ENCODE measurements around the gene SHD.

SHD gene

DNA sequence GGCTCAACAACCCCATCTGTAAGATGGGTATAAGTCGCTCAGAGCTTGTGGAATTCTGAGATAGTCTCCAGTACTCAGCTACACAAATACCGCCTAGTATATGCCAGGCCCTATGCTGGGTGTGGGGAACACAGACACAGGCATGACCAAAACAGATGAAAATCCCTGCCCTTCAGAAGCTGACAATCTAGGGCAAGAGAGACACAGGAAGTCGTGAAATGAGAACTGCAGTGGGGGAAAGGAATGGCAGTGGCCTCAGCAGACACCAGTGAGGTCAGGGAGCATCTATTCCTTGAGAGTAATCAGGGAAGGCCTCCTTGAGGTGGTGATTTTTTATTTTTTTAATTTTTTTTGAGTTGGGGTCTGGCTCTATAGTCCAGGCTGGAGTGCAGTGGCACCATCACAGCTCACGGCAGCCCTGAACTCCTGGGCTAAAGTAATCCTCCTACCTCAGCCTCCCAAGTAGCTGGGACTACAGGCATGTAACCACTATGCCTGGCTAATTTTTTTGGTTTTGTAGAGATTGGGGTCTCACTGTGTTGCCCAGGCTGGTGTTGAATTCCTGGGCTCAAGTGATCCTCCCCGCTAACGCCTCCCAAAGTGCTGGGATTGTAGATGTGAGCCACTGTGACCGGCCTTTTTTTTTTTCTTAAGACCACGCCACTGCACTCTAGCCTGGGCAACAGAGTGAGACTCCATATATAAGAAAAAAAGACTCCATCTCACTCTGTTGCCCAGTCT, 19.9 kb downstream of the SHD start:
- DNase-seq: no peak

DNA sequence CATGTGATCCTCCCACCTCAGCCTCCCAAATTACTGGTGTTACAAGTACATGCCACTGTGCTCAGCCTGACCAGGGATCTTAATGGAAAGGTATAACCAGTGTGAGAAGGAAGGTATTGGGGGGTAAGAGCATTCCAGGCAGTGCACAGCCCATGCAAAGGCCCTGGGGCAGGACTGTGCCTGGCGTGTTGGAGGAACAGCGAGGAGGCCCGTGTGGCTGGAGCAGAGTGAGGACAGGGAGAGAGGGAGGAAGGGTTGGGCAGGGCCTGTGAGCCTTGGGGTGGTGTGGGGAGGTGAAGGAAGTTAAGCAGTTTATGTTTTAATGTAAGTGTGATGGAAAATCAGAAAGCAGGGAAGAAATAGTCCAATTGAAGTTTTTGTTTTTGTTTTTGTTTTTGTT, 21.5 kb downstream of the SHD start:
- DNase-seq: no peak

DNA sequence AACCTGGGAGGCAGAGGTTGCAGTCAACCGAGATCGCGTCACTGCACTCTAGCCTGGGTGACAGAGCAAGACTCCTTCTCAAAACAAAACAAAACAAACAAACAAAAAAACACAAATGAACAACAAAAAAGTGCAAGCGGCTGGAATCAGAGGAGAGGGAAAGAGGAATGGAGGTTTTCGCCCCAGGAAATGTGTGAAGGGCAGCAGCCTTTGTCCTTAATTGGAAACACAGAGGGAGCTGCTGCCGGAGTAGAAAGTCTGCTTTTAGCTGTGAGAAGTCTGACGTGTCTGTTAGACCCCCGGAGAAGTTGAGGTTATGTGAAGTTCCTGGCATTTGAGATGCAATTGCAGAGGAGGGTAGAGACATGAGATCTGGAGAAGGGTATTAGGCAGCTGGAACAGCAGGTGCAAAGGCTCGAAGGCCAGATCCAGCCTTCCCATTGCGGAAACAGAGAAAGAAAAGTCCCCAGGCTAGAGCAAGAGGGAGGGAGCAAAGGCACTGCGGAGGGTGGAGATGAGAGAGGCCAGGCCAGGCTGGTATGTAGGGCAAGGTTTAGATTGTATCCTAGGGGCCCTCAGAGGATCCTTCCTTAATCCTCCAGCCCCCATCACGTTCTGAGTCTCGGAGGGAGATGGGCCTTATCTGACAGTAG, 22.6 kb downstream of the SHD start:
- DNase-seq: no peak

DNA sequence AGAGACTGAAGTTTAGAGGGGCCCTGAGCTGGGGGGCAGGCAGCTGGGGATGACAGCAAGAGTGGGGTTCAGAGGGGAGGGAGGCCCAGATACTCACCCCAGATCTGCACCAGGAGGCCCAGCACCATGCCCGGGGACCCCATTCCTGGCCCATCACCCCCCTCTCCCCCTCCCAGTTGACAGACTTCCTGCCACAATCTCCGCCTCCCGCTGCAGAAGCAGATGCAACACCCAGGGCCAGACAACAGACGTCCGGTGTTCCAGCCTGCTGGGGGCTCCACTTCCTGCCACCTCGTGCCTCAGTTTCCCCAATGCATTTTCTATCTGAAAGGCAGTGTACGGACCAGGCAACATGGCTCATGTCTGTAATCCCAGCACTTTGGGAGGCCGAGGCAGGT, 23.2 kb downstream of the SHD start, which contains the start of gene TMIGD2:
TSS of gene TMIGD2 (minus strand) at position 147 of the 398 bp plus-strand sequence. CDS start at position 143, 4 bp downstream.
- DNase-seq: no peak

DNA sequence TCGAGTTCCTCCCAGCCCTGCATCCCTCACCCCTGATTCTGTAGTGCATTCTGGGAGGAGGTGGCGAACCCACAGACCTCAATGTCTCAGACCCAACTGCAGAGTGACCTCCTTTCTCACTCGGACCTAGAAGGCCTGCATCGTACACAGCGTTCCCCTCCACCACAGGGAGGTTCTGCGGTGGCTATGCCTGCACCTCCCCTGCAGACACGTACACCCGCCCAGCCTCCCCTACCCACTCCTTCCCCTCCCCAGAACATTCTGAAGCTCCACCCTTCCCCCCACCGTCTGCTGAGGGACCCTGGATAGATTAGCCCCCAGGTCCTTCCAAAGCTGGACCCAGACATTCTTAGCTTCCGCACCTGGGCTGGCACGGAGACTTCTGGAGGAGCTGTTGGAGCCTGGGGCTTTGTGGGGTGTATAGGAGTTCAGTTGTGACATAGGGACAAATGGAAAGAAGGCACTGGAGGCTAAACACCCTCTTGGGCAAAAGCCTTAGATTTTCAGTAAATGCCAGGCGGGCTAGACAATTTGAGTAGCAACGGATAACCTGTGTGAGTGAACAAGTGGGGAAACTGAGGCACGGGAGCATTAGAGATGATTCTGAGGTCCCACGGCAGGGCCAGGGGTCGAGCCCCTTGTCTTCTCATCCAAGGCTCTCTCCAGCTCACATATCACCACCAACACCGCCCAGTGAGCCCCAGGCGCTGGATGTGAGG, 24.9 kb downstream of the SHD start:
- no peak for DNase-seq

DNA sequence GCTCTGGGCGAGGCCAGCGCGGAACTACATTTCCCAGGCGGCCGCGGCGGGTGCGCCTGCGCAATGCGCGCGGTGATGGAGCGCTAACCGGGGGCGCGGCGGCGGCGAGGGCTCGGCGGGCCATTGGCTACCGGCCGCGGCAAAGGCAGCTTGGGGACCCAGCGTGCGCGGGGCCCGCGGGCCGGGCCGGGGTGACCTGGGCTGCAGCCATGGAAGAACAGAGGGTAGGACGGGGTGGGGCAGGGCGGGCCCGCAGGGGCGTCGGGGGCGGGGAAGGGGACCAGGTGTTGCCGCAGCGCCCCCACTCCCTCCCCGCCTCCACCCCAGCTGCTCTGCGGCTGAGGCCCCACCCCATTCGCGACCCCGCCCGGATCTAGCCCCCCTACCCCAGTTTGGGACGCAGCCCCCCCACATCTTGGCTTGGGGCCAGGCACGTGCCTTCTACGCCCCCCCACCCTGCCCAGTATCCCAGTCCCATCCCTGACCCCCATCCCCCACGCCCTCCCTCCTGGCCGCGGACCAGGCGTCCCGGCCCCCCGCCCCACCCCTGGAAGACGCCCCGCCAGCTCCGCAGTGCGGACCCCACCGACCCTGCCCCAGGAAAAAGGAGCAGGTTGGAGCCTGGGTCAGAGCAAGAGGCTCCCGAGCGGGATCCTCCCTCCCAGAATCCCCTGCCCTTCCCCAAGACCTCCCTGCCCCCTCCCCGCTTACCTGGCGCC, 25.6 kb downstream of the SHD start, which contains the start of gene FSD1:
TSS of gene FSD1 (plus strand) at position 61 of the 719 bp plus-strand sequence. CDS start at position 210, 149 bp downstream.
- DNase-seq: peak; percentile 29

DNA sequence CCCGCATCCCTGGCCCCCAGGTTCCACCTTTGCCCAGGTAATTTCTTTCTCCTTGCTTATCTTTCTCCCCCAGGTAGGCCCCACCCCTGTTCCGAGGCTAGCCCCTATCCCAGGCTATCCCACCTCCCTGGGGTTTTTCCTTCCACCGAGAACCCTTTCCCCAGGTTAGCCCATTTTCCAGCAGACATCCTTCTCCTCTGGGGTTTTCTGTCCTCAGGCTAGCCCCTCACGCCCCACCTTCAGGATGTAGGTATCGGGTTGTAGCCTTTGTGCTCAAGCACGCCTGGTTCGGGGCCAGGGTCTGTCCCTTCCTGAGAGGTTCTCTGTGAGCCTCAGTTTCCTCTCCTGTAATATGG, 26.2 kb downstream of the SHD start:
- no peak for DNase-seq

DNA sequence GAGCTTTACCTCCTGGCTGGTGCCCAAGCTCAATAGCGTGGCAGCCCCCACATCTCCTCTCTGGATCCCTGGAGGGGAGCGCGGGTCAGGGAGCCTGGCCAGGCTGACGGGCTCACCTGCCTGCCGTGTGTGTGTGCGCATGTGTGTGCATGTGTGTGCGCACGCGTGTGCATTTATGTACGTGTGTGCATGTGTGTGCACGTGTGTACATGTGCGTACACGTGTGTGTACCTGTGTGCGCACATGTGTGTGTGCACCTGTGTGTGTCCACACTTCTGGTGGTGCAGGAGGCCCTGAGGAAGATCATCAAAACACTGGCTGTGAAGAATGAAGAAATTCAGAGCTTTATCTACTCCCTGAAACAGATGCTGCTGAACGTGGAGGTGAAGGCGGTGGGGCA, 26.6 kb downstream of the SHD start:
- DNase-seq: no peak

DNA sequence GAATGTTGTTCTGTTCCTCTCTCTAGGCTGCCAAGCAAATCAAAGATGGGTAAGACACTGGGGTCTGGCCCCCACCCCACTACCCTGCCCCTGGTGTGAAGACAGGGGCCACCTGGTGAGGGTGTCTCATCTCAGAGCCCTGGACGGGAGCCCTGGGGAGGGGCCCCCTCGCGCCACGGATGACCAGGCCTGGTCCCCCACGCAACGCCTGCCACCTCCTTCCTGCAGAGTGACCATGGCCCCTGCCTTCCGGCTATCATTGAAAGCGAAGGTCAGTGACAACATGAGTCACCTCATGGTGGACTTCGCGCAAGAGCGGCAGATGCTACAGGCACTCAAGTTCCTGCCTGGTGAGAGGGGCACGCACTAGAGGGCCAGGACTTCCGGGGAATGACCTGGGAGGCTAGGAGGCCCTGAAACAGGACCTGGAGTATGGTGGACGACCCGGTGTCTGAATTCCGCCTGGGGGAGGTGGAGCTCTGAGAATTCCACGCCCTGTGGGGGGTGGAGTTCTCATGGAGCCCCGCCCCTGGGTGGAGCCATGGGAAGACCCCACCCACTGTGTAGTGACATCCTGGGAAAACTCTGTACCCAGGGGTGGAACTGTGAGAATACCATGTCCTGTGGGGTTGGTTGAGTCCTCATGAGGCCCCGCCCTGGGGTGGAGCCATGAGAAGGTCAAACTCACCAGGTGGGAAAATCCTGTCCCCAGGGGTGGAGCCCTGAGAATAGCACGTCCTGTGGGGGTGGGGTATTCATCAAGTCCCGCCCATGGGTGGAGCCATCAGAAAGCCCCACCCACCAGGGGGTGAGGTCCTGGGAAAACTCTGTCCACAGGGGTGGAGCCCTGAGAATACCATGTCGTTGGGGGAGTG, 31.4 kb downstream of the SHD start:
- DNase-seq: peak; percentile 6

DNA sequence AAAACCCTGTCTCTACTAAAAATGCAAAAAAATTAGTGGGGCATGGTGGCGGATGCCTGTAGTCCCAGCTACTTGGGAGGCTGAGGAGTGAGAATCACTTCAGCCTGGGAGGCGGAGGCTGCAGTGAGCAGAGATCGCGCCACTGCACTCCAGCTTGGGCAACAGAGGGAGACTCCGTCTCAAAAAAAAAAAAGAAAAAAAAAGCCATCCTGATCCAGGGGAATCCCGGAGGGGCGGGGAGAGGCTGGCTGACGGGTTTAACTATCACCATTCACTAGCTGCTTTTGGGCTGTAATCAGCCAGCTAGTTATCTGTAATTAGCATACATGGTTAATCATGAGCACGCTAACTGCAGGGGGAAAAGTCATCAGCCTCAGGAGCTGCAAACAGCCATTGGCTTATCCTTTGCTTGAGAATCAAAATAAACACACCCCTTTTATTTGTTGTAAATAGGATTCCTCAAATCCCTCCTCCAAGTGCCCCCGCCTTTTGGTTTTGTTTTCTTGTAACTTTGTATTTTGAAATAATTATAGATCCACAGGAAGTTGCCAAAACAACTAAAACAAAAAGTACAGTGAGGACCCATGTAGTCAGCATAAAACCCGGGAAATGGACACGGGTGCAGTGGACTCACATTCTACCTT, 34.9 kb downstream of the SHD start:
- DNase-seq: peak; percentile 87

DNA sequence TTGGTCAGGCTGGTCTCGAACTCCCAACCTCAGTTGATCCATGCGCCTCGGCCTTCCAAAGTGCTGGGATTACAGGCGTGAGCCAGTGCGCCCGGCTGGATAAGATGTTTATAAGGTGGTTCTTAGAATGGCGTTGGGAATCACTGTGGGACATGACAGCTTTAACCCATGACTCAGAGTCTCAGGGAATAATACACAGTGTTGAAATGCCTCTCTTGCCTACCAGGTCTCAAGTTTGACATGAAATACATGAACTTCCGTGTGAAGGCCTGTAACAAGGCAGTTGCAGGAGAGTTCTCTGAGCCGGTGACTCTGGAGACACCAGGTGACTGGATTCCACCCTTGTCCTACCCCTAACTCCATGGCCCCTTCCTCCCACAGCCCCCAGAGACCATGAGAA, 37.9 kb downstream of the SHD start:
- peak; percentile 15 for DNase-seq

DNA sequence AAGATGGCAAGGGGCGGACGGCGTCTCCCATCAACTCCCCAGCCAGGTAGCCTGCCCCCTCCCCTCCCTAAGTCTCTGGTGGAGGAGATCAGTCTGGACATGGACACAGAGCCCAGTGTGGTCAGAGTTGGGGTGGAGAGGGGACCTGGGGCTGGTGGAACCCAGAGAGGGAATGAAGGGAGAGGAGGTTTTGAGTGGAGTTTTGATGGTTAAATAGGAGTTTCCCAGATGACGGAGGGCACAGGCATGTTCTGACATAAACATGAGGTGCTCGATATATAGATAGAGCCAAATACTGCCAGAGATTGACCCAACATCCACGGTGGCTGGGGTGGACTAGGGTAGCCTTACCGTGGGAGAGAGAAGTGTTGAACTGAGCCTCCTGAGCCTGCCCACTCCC, 39.4 kb downstream of the SHD start:
- DNase-seq: no peak

DNA sequence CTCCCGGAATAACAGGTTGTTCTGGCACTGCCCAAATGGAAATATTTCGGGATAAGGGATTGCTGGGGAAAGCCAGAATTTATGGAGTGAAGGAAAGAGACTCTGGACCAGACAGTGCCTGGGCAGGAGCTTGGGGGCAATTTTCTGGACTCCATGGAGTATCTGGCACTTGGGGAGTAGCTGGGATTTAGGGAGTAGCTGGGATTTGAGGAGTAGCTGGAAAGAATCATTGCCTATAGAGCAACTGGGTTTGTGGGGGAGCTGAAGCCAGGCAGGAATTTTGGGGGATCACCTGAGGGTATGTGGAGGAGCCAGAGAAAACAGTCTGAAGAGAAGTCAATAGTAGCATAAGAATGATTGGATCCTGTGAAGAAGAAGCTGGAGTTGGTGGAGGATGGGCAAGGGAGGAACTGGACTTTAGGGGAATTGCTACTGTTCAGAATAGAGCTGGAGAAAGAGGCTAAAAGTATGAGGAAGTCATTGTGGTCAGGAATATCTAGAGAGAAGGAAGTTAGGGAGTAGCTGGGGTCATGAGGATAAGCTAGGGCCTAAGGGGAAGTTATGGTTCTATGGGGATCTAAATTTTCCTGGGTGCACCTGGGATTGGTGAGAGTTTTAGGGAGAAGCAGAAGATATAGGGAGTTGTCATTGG, 40.1 kb downstream of the SHD start:
- peak; percentile 60 for DNase-seq

DNA sequence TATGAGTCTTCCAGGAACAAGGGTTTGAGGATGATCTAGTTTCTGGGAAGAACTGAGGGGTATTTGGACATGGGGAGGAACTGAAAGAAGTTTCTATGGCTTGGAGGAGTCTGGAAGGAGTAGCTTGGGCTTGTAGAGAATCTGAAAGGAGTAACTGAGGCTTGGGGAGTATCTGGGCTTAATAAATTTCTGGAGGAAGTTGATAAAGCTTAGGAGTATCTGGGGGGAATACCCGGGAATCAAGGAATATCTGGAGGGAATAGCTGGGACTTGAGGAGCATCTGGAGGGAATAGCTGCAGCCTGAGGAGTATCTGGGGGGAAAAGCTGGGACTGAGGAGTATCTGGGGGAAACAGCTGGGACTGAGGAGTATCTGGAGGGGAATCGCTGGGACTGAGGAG, 41.4 kb downstream of the SHD start:
- DNase-seq: no peak

DNA sequence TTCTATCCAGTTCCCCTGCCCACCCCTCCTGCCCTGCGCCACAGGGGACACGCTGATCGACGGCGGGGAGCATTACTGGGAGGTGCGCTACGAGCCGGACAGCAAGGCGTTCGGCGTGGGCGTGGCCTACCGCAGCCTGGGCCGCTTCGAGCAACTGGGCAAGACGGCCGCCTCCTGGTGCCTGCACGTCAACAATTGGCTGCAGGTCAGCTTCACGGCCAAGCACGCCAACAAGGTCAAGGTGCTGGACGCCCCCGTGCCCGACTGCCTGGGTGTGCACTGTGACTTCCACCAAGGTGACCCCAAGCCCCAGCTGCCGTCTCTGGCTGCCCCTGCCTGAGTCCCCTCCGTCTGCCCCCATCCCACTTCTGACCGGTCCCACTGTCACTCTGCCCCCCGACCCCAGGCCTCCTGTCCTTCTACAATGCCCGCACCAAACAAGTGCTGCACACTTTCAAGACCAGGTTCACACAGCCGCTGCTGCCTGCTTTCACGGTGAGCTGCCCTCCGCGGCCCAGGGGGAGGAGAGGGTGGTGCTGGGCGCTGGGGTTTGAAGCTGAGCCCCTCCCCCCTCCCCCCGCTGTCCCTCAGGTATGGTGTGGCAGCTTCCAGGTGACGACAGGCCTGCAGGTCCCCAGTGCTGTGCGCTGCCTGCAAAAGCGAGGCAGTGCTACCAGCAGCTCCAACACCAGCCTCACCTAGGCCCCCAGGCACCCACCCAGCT, 44.0 kb downstream of the SHD start:
- DNase-seq: no peak

DNA sequence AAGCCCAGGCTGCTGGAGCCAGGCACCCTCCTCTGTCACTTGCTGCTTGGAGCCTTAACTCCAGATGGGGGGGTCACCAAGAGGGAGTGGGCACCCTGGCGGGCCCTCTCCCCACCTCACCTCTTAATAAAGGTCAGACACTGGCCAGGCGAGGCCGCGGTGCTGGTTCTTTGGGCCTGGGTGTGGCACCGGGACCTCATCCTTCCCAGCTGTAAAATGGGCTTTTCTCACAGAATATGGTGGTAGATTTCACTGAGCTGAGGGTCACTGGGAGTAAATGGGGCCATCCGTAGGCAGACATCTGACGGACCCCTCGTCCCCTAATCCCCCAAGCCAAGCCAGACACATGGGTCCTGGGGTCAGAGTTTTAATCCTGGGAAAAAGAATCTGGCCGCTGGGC, 44.6 kb downstream of the SHD start:
- DNase-seq: no peak

DNA sequence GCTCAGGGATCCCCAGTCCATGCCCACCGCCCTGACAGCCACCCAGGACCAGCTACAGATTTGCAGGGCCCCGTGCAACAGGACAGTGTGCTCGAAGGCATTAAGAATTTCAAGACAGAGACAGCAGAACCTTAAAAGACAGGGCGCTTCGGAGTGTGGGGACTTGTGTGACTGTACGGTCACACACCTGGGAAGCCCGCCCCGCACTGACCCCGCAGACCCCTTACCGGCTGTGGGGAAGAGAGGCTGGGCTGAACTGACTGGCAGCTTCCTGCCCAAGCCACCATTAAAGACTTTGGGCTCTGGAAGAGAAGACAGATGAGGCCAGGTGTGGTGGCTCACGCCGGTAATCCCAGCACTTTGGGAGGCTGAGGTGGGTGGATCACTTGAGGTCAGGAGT, 45.2 kb downstream of the SHD start:
- DNase-seq: no peak

DNA sequence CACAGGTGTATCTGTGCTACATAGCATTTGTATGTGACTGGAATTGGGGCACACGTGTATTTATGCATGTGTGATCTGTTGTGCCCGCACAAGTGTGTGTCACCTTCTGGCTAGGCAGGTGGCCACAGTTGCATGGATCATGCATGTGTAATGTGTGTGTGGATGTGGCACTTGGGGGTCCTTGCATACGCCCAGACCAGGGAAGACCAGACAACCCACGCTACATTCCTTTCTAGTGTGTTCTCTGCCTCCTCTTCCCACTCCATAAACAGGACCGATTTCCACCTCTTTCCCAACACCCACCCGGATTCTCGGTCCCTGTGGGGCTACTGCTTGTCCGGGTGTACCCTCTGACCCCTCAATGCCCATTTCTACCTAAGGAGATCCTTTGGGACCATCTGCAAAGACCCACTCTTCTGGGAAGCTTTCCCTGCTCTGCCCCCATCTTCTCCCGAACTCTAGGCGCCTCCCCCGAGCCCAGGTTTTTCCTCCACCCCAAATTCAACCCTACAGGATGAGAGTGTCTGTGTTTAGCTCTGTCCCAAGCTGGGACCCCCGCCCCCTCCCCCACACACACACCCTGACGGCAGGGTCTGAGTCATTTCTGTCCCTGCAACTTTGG, 47.3 kb downstream of the SHD start:
- no peak for DNase-seq

DNA sequence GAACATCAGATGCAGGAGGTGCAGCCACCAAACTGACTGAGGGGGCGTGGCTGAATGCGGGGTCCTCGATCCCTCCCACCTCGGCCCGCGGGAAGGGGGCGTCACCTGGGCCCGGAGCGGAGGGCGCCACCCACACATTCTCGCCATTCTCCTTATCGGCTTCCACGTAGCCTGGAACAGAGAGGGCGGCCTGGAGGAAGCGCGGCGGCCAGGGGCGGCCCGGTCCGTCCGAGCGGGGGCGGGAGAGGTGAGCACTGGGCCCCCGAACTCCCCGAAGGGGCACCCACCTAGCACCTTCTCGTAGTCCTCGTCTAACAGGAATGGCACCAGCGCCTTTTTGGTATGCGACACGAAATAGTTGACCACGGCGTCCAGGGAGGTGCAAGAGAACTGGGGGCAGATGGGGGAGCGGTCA, 47.8 kb downstream of the SHD start:
- no peak for DNase-seq

All from inflammatory macrophage treated with lipopolysaccharide for 4 hours (primary cell).